Measurements from ENCODE around the gene ARHGEF4. TPM values are rescaled to one million over a fixed set of nuclear protein-coding genes. Genes with fewer than 3 reads are reported as not detected.

ARHGEF4 gene, protein sequence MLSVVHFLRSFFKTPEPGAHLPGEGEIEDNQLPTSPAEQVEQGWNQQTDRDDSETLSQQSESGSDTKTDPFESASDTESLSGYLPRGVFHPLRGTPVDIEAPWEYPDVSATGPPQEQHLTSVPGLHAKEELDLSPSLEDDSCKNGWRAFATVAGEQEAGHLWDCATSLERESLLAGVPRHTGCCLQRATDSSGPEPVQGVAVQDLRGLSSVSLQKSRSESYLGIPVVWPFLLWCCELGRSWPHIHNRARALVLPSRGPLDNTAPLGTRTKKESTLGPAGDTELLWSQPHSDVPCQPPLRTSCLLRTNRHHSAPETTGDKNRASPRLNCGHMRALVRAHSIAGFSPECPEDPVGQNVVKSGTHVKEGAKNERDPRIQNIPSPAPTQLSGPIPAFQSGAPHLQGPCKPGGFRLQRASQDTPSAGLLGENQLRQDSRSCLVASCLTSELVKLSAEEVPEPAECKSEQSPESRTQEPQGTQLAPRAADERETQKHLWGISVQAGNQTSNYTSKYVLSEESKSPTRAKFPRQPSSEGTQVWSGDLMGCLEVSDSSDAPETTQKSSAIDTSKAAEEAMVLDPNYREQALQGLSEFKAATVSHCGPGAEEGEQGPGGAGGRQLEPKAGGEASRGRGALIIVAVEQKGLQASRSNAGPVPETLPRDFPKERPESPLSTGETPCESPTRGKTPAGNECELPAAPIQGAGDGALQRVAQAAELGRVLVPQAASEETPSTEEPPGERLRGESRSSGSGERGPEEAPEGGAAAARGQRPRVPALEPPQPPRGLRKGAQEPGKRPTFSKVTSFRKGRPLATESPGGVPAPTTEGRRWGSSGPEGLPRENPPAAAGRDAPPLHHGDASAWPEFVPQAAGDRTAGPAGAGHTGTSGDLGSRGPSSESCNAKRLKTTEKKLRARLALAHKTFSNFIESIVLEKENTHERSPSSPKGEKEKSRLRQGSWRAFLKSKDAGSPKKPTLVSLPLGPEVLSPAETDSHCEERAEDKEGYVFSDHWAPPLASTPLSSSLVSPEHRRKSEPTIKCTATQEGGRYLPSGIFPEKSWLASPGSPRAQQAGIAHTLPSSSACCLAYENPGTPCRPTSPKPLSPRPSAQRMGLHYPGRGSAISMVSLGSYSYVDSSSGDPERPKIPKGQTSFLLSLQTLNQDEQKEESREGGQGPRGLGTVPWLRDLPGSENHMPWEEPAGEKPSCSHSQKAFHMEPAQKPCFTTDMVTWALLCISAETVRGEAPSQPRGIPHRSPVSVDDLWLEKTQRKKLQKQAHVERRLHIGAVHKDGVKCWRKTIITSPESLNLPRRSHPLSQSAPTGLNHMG (N-terminal part only)
- total RNA-seq (1.7 TPM), polyA plus RNA-seq (under 1 TPM in 3 of 4 donors, not detected in 1; 0.22 to 0.69 (median 0.27) TPM)

DNA sequence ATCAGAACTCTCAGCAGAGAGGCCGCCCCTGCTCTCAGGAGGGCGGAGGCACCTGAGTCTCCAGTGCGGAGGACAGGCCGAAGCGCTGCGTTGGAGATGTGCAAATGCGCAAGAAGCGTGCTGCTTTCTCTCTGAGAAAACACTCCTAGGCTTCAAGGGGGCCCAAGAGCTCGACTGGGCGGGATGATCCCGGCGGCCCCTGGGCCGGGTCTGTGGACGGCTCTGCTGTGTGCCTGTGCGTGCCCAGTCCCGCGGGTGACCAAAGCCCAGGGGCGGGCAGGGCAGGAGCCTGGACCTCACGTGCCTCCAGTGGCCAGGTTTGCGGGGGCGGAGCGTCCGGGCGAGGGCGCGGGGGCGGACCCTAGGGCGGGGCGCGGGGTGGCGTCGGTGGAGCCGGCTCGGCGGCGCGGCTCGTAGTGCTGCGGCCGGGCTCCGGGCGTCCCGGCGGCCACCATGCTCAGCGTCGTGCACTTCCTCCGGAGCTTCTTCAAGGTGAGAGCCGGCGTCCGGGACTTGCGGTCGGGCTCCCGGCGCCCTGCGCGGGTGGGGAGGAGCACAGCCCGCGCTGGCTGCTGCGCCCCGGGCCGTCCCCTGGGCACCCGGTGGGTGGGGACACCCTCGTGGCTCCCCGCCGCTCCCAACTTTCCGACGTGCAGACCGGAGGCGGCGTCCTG is at the start of gene ARHGEF4:
ARHGEF4 (plus strand) TSS at position 414 of the 674 bp plus-strand sequence; CDS start at position 454, 40 bp downstream.
- Histone ChIP-seq H3K4me3 (ENCODE audit: low read depth, low read length) (no peak within 1 kb of the TSS), H3K4me1 (ENCODE audit: control insufficient read depth, insufficient read depth, low read length, poor library complexity, severe bottlenecking) (peaks cover 11% of the 10 kb centered on the region), H3K36me3 (ENCODE audit: control insufficient read depth, insufficient read depth, low read length) (no peaks in the 10 kb centered on the region), H3K27ac (ENCODE audit: insufficient read depth, low read length, poor library complexity, severe bottlenecking) (no peak within 1 kb of the TSS), H3K9me3 (ENCODE audit: control insufficient read depth in 2 of 2, low read length in 2 of 2) (no peaks in the 10 kb centered on the region), H3K27me3 (ENCODE audit: control insufficient read depth, insufficient read depth, low read length) (no peaks in the 10 kb centered on the region)
- no peaks in the 10 kb centered on the region for H3K36me3 Mint-ChIP-seq
- no peak within 1 kb of the TSS for H3K27ac Mint-ChIP-seq
- peak in 1 of 3 donors; percentile 44 for DNase-seq
- peaks cover 15% of the 10 kb centered on the region for H3K27me3 Mint-ChIP-seq
- H3K4me3 Mint-ChIP-seq: peak within 1 kb of the TSS in 2 of 4 donors; percentile 8 to 31
- H3K9me3 Mint-ChIP-seq: peaks cover 0 to 2% (median 0%) of the 10 kb centered on the region in 7 donors
- peak; percentile 43 to 47 for ATAC-seq (ENCODE audit: low read depth in 2 of 2)
- peaks cover 0 to 3% (median 0%) of the 10 kb centered on the region in 4 donors for H3K4me1 Mint-ChIP-seq

DNA sequence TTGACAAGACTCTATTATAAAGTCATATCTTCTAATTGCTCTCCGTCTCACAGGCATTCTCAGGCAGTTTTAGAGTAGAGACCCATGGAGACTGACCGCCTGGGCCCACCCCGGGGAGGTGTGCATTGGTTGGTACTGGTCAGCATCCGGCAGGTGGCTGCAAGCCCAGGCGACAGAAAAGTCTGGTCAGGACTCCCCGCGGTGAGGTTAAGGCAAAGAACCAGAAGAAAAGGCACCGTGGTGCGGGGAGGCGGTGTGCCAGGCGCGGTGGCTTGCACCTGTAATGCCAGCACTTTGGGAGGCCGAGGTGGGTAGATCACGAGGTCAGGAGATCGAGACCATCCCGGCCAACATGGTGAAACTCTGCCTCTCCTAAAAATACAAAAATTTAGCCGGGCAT is 48.9 kb upstream of the ARHGEF4 start:
- H3K4me3 Mint-ChIP-seq: no peak overlapping the region
- no peaks in the 10 kb centered on the region for H3K4me1 Mint-ChIP-seq
- ATAC-seq (ENCODE audit: low read depth in 2 of 2): no peak

DNA sequence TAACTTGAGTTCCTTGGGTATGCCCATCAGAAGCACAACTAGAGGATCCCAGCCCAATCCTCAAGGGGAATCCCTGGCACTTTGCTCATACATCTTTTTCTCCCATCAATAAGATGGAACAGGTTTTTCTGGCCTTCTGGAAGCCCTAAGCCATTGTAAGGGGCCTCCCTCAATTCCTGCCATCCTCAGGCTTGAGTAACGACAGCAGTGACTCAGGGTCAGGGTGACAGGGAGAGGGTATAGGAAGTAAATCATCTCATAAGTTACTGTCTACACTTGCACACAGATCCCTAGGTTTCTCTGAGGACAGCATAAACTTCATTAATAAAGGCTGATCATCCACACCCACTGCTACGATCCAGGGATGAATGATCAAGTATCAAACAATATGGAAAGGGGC is 46.4 kb upstream of the ARHGEF4 start:
- no peaks in the 10 kb centered on the region for H3K9me3 ChIP-seq (ENCODE audit: control insufficient read depth in 2 of 2, low read length in 2 of 2)
- H3K27me3 Mint-ChIP-seq: no peaks in the 10 kb centered on the region
- ATAC-seq (ENCODE audit: low read depth in 2 of 2) (no peak), DNase-seq (no peak)
- no peaks in the 10 kb centered on the region for H3K4me1 ChIP-seq (ENCODE audit: control insufficient read depth, insufficient read depth, low read length, poor library complexity, severe bottlenecking)
- no peaks in the 10 kb centered on the region for H3K36me3 ChIP-seq (ENCODE audit: control insufficient read depth, insufficient read depth, low read length)
- H3K4me3 ChIP-seq (ENCODE audit: low read depth, low read length): no peak overlapping the region
- H3K27me3 ChIP-seq (ENCODE audit: control insufficient read depth, insufficient read depth, low read length): no peaks in the 10 kb centered on the region
- no peak overlapping the region for H3K4me3 Mint-ChIP-seq
- H3K9me3 Mint-ChIP-seq: peaks cover 0 to 1% (median 0%) of the 10 kb centered on the region in 7 donors
- H3K27ac ChIP-seq (ENCODE audit: insufficient read depth, low read length, poor library complexity, severe bottlenecking): no peak overlapping the region
- no peak overlapping the region for H3K27ac Mint-ChIP-seq
- H3K36me3 Mint-ChIP-seq: no peaks in the 10 kb centered on the region
- no peaks in the 10 kb centered on the region for H3K4me1 Mint-ChIP-seq

More for the DNA sequence above, 48.9 kb upstream of the ARHGEF4 start:
- H3K27me3 Mint-ChIP-seq: no peaks in the 10 kb centered on the region
- no peaks in the 10 kb centered on the region for H3K36me3 Mint-ChIP-seq
- peaks cover 2% of the 10 kb centered on the region for H3K27me3 ChIP-seq (ENCODE audit: control insufficient read depth, insufficient read depth, low read length)
- peaks cover 0 to 2% (median 0%) of the 10 kb centered on the region in 7 donors for H3K9me3 Mint-ChIP-seq
- DNase-seq: no peak
- no peaks in the 10 kb centered on the region for H3K36me3 ChIP-seq (ENCODE audit: control insufficient read depth, insufficient read depth, low read length)
- H3K9me3 ChIP-seq (ENCODE audit: control insufficient read depth in 2 of 2, low read length in 2 of 2): no peaks in the 10 kb centered on the region
- peak overlapping the region in 1 of 3 donors; percentile 26 for H3K27ac Mint-ChIP-seq
- H3K4me3 ChIP-seq (ENCODE audit: low read depth, low read length): no peak overlapping the region
- no peaks in the 10 kb centered on the region for H3K4me1 ChIP-seq (ENCODE audit: control insufficient read depth, insufficient read depth, low read length, poor library complexity, severe bottlenecking)
- H3K27ac ChIP-seq (ENCODE audit: insufficient read depth, low read length, poor library complexity, severe bottlenecking): no peak overlapping the region

DNA sequence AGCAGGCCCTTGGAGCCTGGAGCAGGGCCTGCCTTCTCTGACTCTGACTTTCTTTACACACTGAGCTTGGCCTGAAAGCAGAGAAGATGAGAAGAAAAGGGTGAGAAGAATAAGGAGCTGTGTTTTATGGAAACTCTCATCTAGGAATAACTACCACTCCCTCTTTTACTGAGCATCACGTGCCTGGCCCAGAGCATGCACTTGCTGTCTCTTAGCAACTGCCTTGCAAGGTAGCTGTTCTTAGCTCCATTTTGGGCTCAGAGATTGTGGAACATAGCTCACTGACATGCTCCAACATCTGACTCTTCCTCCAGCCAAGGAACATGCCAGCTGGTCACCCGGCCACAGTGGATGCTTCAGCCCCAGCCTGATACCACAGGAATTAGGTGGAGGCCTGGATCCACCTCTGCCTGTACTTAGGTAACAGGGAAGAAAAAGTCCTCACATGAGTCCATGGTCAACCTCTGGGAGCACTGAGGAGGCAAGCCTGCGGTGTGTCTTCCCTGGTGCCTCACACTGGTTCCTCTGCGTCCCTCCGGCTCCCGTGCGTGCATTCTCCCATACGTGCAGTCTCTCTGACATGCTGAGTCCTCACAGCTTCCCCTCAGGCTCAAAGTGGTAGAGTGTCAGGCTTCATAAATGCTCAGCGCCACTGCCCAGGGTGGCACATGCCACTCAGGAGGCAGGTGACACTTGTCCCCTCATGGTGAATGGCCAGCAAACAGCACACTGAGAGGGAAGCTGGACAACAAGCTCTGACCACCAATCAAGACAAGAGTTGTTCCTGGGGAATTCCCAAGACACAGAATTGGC is 45.7 kb upstream of the ARHGEF4 start:
- no peaks in the 10 kb centered on the region for H3K27me3 ChIP-seq (ENCODE audit: control insufficient read depth, insufficient read depth, low read length)
- H3K36me3 ChIP-seq (ENCODE audit: control insufficient read depth, insufficient read depth, low read length): no peaks in the 10 kb centered on the region
- H3K4me3 Mint-ChIP-seq: no peak overlapping the region
- H3K9me3 ChIP-seq (ENCODE audit: control insufficient read depth in 2 of 2, low read length in 2 of 2): no peaks in the 10 kb centered on the region
- no peak for DNase-seq
- H3K27ac ChIP-seq (ENCODE audit: insufficient read depth, low read length, poor library complexity, severe bottlenecking): no peak overlapping the region
- H3K9me3 Mint-ChIP-seq: peaks cover 0 to 1% (median 0%) of the 10 kb centered on the region in 7 donors
- H3K27ac Mint-ChIP-seq: no peak overlapping the region
- no peak overlapping the region for H3K4me3 ChIP-seq (ENCODE audit: low read depth, low read length)
- ATAC-seq (ENCODE audit: low read depth in 2 of 2): no peak
- H3K36me3 Mint-ChIP-seq: no peaks in the 10 kb centered on the region
- no peaks in the 10 kb centered on the region for H3K27me3 Mint-ChIP-seq
- H3K4me1 Mint-ChIP-seq: no peaks in the 10 kb centered on the region
- no peaks in the 10 kb centered on the region for H3K4me1 ChIP-seq (ENCODE audit: control insufficient read depth, insufficient read depth, low read length, poor library complexity, severe bottlenecking)

DNA sequence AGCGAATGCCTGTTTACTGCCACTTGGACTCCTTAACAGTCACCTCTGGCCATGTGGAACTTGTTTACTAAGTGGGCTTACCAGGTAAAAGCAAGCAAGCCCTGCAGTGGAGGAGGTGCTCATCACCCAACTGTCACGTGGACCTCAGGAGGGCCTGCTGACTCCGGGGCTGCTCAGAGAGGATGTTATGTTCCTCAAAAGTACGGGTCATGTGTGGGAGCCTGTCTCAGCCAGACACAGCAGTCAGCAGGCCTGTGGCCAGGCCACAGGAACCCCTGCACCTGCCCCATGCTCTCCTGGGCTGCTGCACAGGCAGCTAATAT is 45.1 kb upstream of the ARHGEF4 start:
- Histone ChIP-seq H3K36me3 (ENCODE audit: control insufficient read depth, insufficient read depth, low read length) (no peaks in the 10 kb centered on the region), H3K27me3 (ENCODE audit: control insufficient read depth, insufficient read depth, low read length) (no peaks in the 10 kb centered on the region), H3K9me3 (ENCODE audit: control insufficient read depth in 2 of 2, low read length in 2 of 2) (no peaks in the 10 kb centered on the region), H3K4me1 (ENCODE audit: control insufficient read depth, insufficient read depth, low read length, poor library complexity, severe bottlenecking) (no peaks in the 10 kb centered on the region), H3K27ac (ENCODE audit: insufficient read depth, low read length, poor library complexity, severe bottlenecking) (no peak overlapping the region), H3K4me3 (ENCODE audit: low read depth, low read length) (no peak overlapping the region)
- Mint-ChIP-seq H3K4me3 (no peak overlapping the region), H3K36me3 (no peaks in the 10 kb centered on the region), H3K9me3 (peaks cover 0 to 1% (median 0%) of the 10 kb centered on the region in 7 donors), H3K27ac (no peak overlapping the region), H3K4me1 (no peaks in the 10 kb centered on the region), H3K27me3 (no peaks in the 10 kb centered on the region)
- DNase-seq: no peak
- peak in 1 of 2 donors; percentile 20 for ATAC-seq (ENCODE audit: low read depth in 2 of 2)

DNA sequence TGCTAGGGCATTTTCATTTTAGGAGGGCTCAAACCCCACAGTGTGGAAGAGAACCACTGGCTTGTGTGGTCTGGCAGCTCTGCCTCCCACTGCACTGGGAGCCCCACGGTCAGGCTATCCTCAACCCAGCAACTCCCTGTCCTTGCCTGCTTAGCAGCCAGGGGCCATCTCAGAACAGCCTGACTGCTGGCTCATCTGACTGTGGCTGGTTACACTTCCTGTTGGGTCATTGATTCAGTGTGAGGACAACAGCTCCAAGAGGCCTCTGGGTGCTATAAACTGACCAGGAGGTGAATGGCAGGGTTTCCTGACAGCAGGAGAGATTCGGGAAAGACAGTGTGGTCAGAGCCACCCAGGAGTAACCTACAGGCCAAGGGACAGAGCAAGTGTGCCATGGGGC is 41.3 kb upstream of the ARHGEF4 start:
- Histone ChIP-seq H3K27ac (ENCODE audit: insufficient read depth, low read length, poor library complexity, severe bottlenecking) (no peak overlapping the region), H3K4me3 (ENCODE audit: low read depth, low read length) (no peak overlapping the region), H3K4me1 (ENCODE audit: control insufficient read depth, insufficient read depth, low read length, poor library complexity, severe bottlenecking) (peaks cover 10% of the 10 kb centered on the region), H3K27me3 (ENCODE audit: control insufficient read depth, insufficient read depth, low read length) (no peaks in the 10 kb centered on the region), H3K9me3 (ENCODE audit: control insufficient read depth in 2 of 2, low read length in 2 of 2) (no peaks in the 10 kb centered on the region), H3K36me3 (ENCODE audit: control insufficient read depth, insufficient read depth, low read length) (no peaks in the 10 kb centered on the region)
- no peaks in the 10 kb centered on the region for H3K36me3 Mint-ChIP-seq
- H3K4me3 Mint-ChIP-seq: peak overlapping the region in 2 of 4 donors; percentile 67 to 75
- DNase-seq: no peak
- ATAC-seq (ENCODE audit: low read depth in 2 of 2): no peak
- H3K9me3 Mint-ChIP-seq: no peaks in the 10 kb centered on the region
- H3K27ac Mint-ChIP-seq: no peak overlapping the region
- no peaks in the 10 kb centered on the region for H3K27me3 Mint-ChIP-seq
- peaks cover 0 to 6% (median 0%) of the 10 kb centered on the region in 4 donors for H3K4me1 Mint-ChIP-seq
